ENCODE data around the gene PNPLA6. TPM values are rescaled to one million over a fixed set of nuclear protein-coding genes. Genes with fewer than 3 reads are reported as not detected.

The PNPLA6 gene
- total RNA-seq, 1 donor, result 106 TPM

DNA sequence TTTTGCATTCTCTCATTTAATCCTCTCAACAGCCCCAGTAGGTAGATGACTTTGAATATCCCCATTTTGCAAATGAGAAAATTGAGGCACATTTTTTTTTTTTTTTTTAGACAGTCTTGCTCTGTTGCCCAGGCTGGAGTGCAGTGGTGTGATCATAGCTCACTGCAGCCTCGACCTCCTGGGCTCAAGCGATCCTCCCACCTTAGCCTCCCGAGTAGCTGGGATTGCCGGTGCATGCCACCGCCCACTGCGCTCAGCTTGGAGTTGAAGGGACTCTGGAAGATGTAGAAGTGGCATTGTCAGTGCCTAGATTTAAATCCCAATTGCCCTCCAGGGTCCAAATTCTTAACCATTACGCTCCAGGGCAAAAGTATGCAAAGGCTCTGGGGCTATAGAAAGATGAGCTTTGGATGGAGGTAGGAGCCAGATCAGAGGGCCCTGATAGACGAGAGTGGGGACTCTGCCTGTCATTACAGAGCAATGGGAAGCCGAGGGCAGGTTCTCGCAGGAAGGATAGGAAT is 13.9 kb upstream of the PNPLA6 start:
- no peak for TF ChIP-seq CTCF (IDR thresholded peaks at IDR 0.05; ENCODE audit: insufficient read depth, low read depth, low read length)
- no peak for DNase-seq (ENCODE audit: low read depth)
- peak overlapping the region; percentile 63 for H3K4me3 ChIP-seq (ENCODE audit: low read depth, low read length)

DNA sequence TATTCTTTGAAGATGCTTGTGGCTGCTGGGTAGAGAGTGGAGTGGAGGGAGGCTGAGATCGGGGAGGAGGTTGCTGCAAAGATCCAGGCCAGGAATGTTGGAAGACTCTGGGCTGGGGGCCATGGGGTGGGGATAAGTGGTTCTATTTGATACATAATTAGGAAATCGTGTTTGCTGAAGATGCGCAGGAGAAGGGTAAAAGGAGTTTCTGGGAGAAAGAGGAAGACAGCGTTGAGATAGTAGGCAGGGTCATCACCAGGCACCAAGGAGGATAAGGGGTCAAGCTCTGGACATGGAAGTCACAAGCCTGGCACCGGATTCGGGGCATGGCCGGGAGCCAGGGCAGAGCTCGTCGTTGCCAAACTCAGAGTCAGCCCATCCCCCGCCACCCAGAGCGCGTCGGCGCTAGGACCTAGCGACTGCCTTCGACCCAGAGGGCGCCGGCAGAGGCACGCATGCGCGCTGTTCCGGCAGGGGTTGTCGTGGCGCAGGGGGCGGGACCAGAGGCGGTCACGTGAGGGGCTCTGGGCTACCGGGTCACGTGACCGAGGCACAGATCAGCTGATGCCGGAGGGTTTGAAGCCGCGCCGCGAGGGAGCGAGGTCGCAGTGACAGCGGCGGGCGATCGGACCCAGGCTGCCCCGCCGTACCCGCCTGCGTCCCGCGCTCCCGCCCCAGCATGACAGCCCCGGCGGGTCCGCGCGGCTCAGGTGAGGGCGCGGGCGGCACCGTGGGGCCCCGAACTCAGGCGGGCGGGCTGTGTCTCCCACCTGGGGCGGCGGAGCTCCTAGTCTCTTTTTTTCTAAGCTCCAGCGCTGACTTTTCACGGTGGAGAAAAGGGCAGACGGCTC is 13.2 kb upstream of the PNPLA6 start, which contains the start of gene MCOLN1:
TSS of gene MCOLN1 (plus strand) at position 553 of the 851 bp plus-strand sequence. CDS start at position 680, 127 bp downstream.
- H3K4me3 ChIP-seq (ENCODE audit: low read depth, low read length), result peak within 1 kb of the TSS; percentile 79
- no peak for TF ChIP-seq CTCF (IDR thresholded peaks at IDR 0.05; ENCODE audit: insufficient read depth, low read depth, low read length)
- peak; percentile 97 for DNase-seq (ENCODE audit: low read depth)

DNA sequence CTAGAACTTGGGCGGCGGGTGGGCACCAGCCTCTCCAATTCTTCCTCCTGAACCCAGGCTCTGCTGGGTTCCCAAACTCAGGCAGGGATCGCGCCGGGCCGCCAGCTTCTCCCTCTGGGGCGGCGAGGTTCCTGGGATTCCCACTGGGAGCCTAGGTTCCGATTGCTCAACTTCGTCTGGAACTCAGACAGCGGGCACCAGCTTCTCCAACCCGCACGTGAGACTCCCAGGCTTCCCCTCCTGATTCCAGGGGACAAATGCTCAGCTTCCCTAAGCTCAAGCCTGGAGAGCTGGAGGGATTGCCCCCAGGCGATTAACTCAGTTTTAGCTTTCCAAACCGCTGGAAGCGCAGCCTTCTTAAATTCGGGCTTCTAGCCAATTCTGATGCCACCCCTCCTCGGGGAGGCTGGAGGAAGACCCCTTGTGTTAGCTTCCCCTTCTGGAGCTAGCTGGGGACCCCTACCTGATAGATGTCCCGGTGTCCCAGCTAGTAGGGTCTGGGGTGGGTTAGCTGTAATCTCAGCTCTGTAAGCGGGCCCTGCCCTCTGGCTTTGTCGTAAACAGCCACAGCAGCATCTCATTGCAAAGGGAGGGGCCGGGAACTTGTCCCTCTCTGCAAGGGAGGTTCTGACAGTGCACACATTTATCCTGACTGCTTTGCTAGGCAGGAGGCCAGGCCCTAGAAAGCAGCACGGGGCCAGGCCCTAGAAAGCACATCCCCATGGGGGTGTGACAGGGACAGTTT is 12.4 kb upstream of the PNPLA6 start:
- H3K4me3 ChIP-seq (ENCODE audit: low read depth, low read length), result peak overlapping the region; percentile 79
- no peak for TF ChIP-seq CTCF (IDR thresholded peaks at IDR 0.05; ENCODE audit: insufficient read depth, low read depth, low read length)
- DNase-seq (ENCODE audit: low read depth), result peak; percentile 52

- H3K4me3 ChIP-seq (ENCODE audit: low read depth, low read length), result no peak overlapping the region
- TF ChIP-seq CTCF (IDR thresholded peaks at IDR 0.05; ENCODE audit: insufficient read depth, low read depth, low read length), result no peak
- no peak for DNase-seq (ENCODE audit: low read depth)
These were observed 11.0 kb upstream of the PNPLA6 start for GRCh38 chr19:7524523-7524922.

DNA sequence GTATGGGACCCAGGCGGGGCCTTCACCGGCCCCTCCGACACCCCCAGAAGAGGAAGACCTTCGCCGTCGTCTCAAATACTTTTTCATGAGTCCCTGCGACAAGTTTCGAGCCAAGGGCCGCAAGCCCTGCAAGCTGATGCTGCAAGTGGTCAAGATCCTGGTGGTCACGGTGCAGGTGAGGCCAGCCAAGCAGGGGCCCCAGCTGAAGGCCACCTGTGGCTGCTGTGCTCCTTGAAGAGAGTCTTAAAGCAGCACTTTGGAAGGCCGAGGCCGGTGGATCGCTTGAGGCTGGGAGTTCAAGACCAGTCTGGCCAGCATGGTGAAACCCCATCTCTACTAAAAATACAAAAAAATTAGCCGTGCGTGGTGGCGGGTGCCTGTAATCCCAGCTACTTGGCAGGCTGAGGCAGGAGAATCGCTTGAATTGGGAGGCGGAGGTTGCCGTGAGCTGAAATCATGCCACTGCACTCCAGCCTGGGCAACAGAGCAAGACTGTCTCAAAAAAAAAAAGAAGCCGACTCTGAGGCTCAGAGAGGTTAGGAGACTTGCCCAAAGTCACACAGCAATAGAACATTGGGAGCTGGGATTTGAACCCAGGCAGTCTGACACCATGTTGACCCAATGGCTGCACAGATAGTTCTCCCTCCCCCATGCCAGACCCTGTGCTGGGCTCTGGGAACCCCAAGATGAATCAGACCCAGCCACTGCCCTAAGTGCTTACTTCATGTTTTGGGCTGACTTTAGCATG is 10.4 kb upstream of the PNPLA6 start:
- no peak for DNase-seq (ENCODE audit: low read depth)
- no peak overlapping the region for H3K4me3 ChIP-seq (ENCODE audit: low read depth, low read length)
- no peak for TF ChIP-seq CTCF (IDR thresholded peaks at IDR 0.05; ENCODE audit: insufficient read depth, low read depth, low read length)

Measured in fibroblast of villous mesenchyme (primary cell).